ENCODE data around the gene ATP2A3. TPM values are rescaled to one million over a fixed set of nuclear protein-coding genes. Genes with fewer than 3 reads are reported as not detected.

Gene ATP2A3
- total and polyA plus RNA-seq, 2 donors (not counting 1 experiment from before 2014, with no cell fraction given), result 697 to 817 TPM

DNA sequence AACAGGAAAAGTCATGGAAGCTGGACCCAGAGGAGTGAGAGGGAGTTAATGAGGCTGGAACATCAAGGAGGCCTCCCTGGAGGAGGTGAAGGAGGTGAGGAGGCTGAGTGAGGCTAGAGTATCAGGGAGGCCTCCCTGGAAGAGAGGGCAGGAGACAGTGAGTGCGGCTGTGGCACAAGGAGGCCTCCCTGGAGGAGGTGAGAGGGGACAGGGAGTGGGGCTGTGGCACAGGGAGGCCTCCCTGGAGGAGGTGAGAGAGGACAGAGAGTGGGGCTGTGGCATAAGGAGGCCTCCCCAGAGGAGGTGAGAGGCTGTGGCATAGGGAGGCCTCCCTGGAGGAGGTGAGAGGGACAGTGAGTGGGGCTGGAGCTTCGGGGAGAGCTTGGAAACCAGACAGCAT lies 76.8 kb downstream of the ATP2A3 start:
- H3K27me3 Mint-ChIP-seq, result no peaks in the 10 kb centered on the region
- H3K4me1 Mint-ChIP-seq, result peaks cover 40% of the 10 kb centered on the region
- POLR2A ChIA-PET, result interaction anchor here (1.5 kb wide), 1 partner anchor 18 kb away, joined by 4 read pairs; no protein-coding TSS in a partner anchor
- Histone ChIP-seq H3K36me3 (replicated peaks in 1 of 2; ENCODE audit: control extremely low read depth in 1 of 2, control insufficient read depth in 1 of 2, extremely low read depth in 1 of 2, insufficient read depth in 2 of 2, low read length in 1 of 2) (peaks cover 0 to 14% of the 10 kb centered on the region in 2 experiments), H3K27ac (ENCODE audit: low read length in 2 of 2) (peak overlapping the region; percentile 20 to 65), H3K4me3 (ENCODE audit: control extremely low read depth in 1 of 5, extremely low read depth in 1 of 5, insufficient read depth in 1 of 5, low read depth in 2 of 5, low read length in 4 of 5) (peak overlapping the region in 1 of 5 experiments; percentile 8), H3K4me1 (ENCODE audit: control insufficient read depth in 2 of 2, insufficient read depth in 2 of 2, low read length in 2 of 2) (peaks cover 30 to 46% of the 10 kb centered on the region in 2 donors), H4K20me1 (ENCODE audit: control insufficient read depth, insufficient read depth, low read length, poor library complexity, severe bottlenecking) (no peaks in the 10 kb centered on the region), H2AFZ (ENCODE audit: insufficient read depth, low read depth, low read length, poor library complexity, severe bottlenecking) (peak overlapping the region; percentile 48), H3K9ac (ENCODE audit: low read length) (peak overlapping the region; percentile 31), H3K27me3 (replicated peaks in 1 of 4; ENCODE audit: control extremely low read depth in 1 of 4, control insufficient read depth in 3 of 4, insufficient read depth in 4 of 4, low read length in 3 of 4) (no peaks in the 10 kb centered on the region), H3K4me2 (replicated peaks; ENCODE audit: low read depth, low read length, poor library complexity, severe bottlenecking) (peak overlapping the region; percentile 68), H3K9me3 (ENCODE audit: control extremely low read depth in 1 of 3, control insufficient read depth in 2 of 3, insufficient read depth in 1 of 3, low read length in 2 of 3) (no peaks in the 10 kb centered on the region), H3K79me2 (ENCODE audit: control insufficient read depth, insufficient read depth, low read length) (peaks cover 13% of the 10 kb centered on the region)
- intact Hi-C loops (cut with micrococcal nuclease), result no loop called here
- DNase-seq (no peak), ATAC-seq (ENCODE audit: low read depth) (no peak)
- CTCF ChIA-PET, result no interaction called here
- 83% methylated on average over 2 of the region's 2 CpGs for WGBS (ENCODE audit: insufficient coverage)
- TF ChIP-seq EZH2 (IDR thresholded peaks at IDR 0.05; ENCODE audit: borderline replicate concordance, insufficient read depth, low read depth, low read length, poor library complexity, severe bottlenecking), result no peak
- TF ChIP-seq, protein P1, sequence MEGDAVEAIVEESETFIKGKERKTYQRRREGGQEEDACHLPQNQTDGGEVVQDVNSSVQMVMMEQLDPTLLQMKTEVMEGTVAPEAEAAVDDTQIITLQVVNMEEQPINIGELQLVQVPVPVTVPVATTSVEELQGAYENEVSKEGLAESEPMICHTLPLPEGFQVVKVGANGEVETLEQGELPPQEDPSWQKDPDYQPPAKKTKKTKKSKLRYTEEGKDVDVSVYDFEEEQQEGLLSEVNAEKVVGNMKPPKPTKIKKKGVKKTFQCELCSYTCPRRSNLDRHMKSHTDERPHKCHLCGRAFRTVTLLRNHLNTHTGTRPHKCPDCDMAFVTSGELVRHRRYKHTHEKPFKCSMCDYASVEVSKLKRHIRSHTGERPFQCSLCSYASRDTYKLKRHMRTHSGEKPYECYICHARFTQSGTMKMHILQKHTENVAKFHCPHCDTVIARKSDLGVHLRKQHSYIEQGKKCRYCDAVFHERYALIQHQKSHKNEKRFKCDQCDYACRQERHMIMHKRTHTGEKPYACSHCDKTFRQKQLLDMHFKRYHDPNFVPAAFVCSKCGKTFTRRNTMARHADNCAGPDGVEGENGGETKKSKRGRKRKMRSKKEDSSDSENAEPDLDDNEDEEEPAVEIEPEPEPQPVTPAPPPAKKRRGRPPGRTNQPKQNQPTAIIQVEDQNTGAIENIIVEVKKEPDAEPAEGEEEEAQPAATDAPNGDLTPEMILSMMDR (IDR thresholded peaks at IDR 0.05), result no peak
- no peaks in the 10 kb centered on the region for H3K9me3 Mint-ChIP-seq (ENCODE audit: insufficient read depth)
- peak overlapping the region; percentile 26 for H3K27ac Mint-ChIP-seq
- H3K4me3 Mint-ChIP-seq, result peak overlapping the region; percentile 37

DNA sequence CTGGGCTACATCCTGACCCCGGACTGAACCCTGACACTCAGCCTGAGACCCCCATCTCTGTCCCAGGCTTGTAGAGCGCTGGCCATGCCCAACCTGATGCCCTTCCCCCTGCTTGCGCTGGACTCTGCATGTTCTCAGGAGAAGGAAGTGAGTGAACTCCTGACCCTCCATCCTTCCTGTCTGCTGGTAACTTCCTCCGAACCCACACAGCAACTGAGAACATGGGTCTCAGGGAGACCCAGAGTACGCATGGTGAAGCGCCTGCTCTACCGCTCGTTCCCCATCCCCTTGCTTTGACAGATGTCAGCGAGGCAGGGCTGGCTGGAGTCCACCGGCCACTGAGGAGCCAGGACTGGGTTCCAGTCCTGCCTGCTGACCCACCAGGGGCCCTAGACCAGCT lies 77.5 kb downstream of the ATP2A3 start:
- ChIA-PET POLR2A (no interaction called here), CTCF (no interaction called here)
- Histone ChIP-seq H3K27me3 (replicated peaks in 1 of 4; ENCODE audit: control extremely low read depth in 1 of 4, control insufficient read depth in 3 of 4, insufficient read depth in 4 of 4, low read length in 3 of 4) (no peaks in the 10 kb centered on the region), H3K9ac (ENCODE audit: low read length) (peak overlapping the region; percentile 31), H3K79me2 (ENCODE audit: control insufficient read depth, insufficient read depth, low read length) (peaks cover 12% of the 10 kb centered on the region), H3K4me3 (ENCODE audit: control extremely low read depth in 1 of 5, extremely low read depth in 1 of 5, insufficient read depth in 1 of 5, low read depth in 2 of 5, low read length in 4 of 5) (peak overlapping the region in 1 of 5 experiments; percentile 25), H3K4me2 (replicated peaks; ENCODE audit: low read depth, low read length, poor library complexity, severe bottlenecking) (peak overlapping the region; percentile 68), H2AFZ (ENCODE audit: insufficient read depth, low read depth, low read length, poor library complexity, severe bottlenecking) (peak overlapping the region; percentile 48), H4K20me1 (ENCODE audit: control insufficient read depth, insufficient read depth, low read length, poor library complexity, severe bottlenecking) (no peaks in the 10 kb centered on the region), H3K9me3 (ENCODE audit: control extremely low read depth in 1 of 3, control insufficient read depth in 2 of 3, insufficient read depth in 1 of 3, low read length in 2 of 3) (no peaks in the 10 kb centered on the region), H3K4me1 (ENCODE audit: control insufficient read depth in 2 of 2, insufficient read depth in 2 of 2, low read length in 2 of 2) (peaks cover 26 to 42% of the 10 kb centered on the region in 2 donors), H3K27ac (ENCODE audit: low read length in 2 of 2) (peak overlapping the region; percentile 20 to 65), H3K36me3 (replicated peaks in 1 of 2; ENCODE audit: control extremely low read depth in 1 of 2, control insufficient read depth in 1 of 2, extremely low read depth in 1 of 2, insufficient read depth in 2 of 2, low read length in 1 of 2) (peaks cover 0 to 14% of the 10 kb centered on the region in 2 experiments)
- H3K4me3 Mint-ChIP-seq, result peak overlapping the region; percentile 37
- peaks cover 36% of the 10 kb centered on the region for H3K4me1 Mint-ChIP-seq
- no peak for TF ChIP-seq EZH2 (IDR thresholded peaks at IDR 0.05; ENCODE audit: borderline replicate concordance, insufficient read depth, low read depth, low read length, poor library complexity, severe bottlenecking)
- TF ChIP-seq, protein P1 (IDR thresholded peaks at IDR 0.05), result no peak
- WGBS (ENCODE audit: insufficient coverage), result 29% methylated on average over 9 of the region's 10 CpGs
- no peaks in the 10 kb centered on the region for H3K27me3 Mint-ChIP-seq
- DNase-seq, result peak; percentile 65
- no peaks in the 10 kb centered on the region for H3K9me3 Mint-ChIP-seq (ENCODE audit: insufficient read depth)
- H3K27ac Mint-ChIP-seq, result peak overlapping the region; percentile 26
- peak; percentile 25 for ATAC-seq (ENCODE audit: low read depth)
- intact Hi-C loops (cut with micrococcal nuclease), result no loop called here
